ENCODE measurements around the gene NPHP4. TPM values are rescaled to one million over a fixed set of nuclear protein-coding genes. Genes with fewer than 3 reads are reported as not detected.

Gene NPHP4
- total RNA-seq, 1 experiment from 2014 or later = 18.8 TPM

DNA sequence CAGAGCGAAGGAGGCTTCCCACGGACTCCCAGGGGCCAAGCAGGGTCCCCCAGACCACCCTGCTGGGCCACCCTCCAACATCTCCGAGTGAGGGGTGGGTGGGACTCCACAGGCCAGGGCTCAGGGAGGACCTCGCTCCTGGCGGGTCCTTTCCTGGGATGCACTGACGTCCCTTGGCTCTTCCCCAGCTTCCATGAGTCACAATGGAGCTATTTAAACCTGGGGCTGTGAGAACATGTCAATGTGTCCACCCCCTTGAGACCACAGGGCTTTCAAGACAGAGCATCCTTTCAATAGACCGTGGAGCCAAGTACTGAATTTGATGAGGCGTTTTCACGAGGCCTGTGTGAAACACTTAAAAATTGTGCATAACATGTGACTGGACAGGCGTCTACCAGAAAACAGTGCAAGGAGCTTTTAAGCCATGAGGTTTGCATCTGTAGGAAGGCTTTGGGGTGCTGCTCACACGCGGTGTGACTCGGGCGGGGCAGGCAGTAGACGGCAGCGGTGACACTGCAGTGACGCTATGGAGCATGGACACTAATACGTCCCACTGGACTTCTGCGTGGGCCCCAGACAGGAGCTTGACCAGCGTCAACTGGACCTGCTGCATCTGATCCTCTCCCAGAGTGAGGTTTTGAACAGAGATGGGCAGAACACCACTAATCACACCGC, 24.1 kb upstream of the NPHP4 start:
- Histone ChIP-seq H3K79me2 (ENCODE audit: low read length) (no peaks in the 10 kb centered on the region), H3K4me1 (ENCODE audit: insufficient read depth, low read length) (peaks cover 3% of the 10 kb centered on the region), H3K4me2 (ENCODE audit: low read length) (no peak overlapping the region), H2AFZ (ENCODE audit: low read length) (no peak overlapping the region), H3K36me3 (ENCODE audit: low read depth, low read length) (no peaks in the 10 kb centered on the region), H3K4me3 (ENCODE audit: low read length) (no peak overlapping the region), H3K27me3 (ENCODE audit: low read length) (no peaks in the 10 kb centered on the region), H3K27ac (ENCODE audit: low read length) (no peak overlapping the region), H3F3A (ENCODE audit: low read length, unreplicated experiment) (no peaks in the 10 kb centered on the region), H3K9me2 (replicated peaks; ENCODE audit: low read length) (no peaks in the 10 kb centered on the region), H3K9me3 (ENCODE audit: low read length) (no peaks in the 10 kb centered on the region), H4K20me1 (ENCODE audit: low read length) (no peaks in the 10 kb centered on the region), H3K9ac (ENCODE audit: low read length) (no peak overlapping the region)
- DNase-seq (peak; percentile 82), ATAC-seq (peak; percentile 83)
- intact Hi-C loops (cut with micrococcal nuclease) = no loop called here
- ChIA-PET CTCF (no interaction called here), POLR2A (ENCODE audit: unreplicated experiment) (no interaction called here)
- BruUV-seq (replicated peaks) = no TSS peak
- TF ChIP-seq EZH2phosphoT487 (IDR thresholded peaks at IDR 0.05; ENCODE audit: borderline replicate concordance, low read length) = no peak
- no peak for TF ChIP-seq CTCF (conservative IDR thresholded peaks at IDR 0.05; ENCODE audit: low read depth, low read length)
- no peak for TF ChIP-seq EZH2 (IDR thresholded peaks at IDR 0.05; ENCODE audit: low read length, unreplicated experiment)

DNA sequence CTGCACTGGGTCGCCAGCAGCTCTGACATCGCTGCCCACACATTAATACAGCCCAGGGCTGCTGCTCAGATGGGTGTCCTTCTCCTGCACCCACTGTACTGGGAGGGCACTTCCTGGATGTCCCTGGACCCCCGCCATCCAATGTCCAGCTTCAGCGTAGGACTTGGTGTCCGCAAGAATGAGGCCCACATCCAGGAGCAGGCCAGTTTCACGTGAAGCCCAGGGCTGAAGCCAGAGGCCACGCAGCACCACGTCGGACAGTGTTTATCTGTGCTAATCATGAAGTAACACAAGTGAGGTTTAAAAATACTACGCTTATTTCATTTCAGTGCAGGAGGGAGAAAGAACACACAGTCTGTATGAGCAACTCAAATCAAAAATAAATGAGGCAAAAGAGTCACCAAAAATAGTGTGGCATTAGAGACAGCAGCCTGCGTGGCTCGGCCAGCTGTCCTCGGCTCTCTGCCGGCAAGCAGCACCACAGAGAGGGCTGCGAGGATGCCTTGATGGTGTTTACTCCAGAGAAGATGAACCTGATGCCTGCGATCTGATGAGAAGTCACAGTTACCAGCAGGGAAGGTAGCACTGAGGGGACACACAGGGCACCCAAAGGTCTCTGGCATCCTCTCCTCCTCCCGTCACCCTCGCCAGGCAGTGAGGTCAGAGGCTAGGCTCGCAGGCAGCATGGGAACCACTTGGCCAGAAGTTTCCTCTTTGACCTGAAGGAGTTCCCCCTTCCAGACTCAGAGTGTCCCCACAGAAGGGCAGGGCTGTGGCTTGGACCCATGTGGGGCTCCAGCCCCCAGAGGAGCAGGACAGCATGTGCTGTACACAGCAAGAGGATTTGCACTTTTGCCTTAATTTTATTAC, 22.1 kb upstream of the NPHP4 start:
- no peaks in the 10 kb centered on the region for H3K27me3 ChIP-seq (ENCODE audit: low read length)
- H3K4me1 ChIP-seq (ENCODE audit: insufficient read depth, low read length) = peaks cover 3% of the 10 kb centered on the region
- H3K9me3 ChIP-seq (ENCODE audit: low read length) = no peaks in the 10 kb centered on the region
- no peaks in the 10 kb centered on the region for H3K36me3 ChIP-seq (ENCODE audit: low read depth, low read length)
- no peak overlapping the region for H3K27ac ChIP-seq (ENCODE audit: low read length)
- ChIA-PET POLR2A (ENCODE audit: unreplicated experiment) (no interaction called here), CTCF (no interaction called here)
- H3K4me3 ChIP-seq (ENCODE audit: low read length) = no peak overlapping the region
- DNase-seq = no peak
- no peak for ATAC-seq
- no peak for TF ChIP-seq EZH2 (IDR thresholded peaks at IDR 0.05; ENCODE audit: low read length, unreplicated experiment)
- TF ChIP-seq CTCF (conservative IDR thresholded peaks at IDR 0.05; ENCODE audit: low read depth, low read length) = no peak
- no peak for TF ChIP-seq EZH2phosphoT487 (IDR thresholded peaks at IDR 0.05; ENCODE audit: borderline replicate concordance, low read length)
- no peak overlapping the region for H3K9ac ChIP-seq (ENCODE audit: low read length)
- no peak overlapping the region for H2AFZ ChIP-seq (ENCODE audit: low read length)
- no peaks in the 10 kb centered on the region for H3K79me2 ChIP-seq (ENCODE audit: low read length)
- BruUV-seq (replicated peaks) = no TSS peak
- no peaks in the 10 kb centered on the region for H3F3A ChIP-seq (ENCODE audit: low read length, unreplicated experiment)
- no peak overlapping the region for H3K4me2 ChIP-seq (ENCODE audit: low read length)
- intact Hi-C loops (cut with micrococcal nuclease) = no loop called here
- H4K20me1 ChIP-seq (ENCODE audit: low read length) = no peaks in the 10 kb centered on the region
- no peaks in the 10 kb centered on the region for H3K9me2 ChIP-seq (replicated peaks; ENCODE audit: low read length)

GRCh38 chr1:6013491-6013890, 21.3 kb upstream of the NPHP4 start:
- DNase-seq (no peak), ATAC-seq (no peak)
- Histone ChIP-seq H3K9me2 (replicated peaks; ENCODE audit: low read length) (no peaks in the 10 kb centered on the region), H3K27me3 (ENCODE audit: low read length) (no peaks in the 10 kb centered on the region), H4K20me1 (ENCODE audit: low read length) (no peaks in the 10 kb centered on the region), H3F3A (ENCODE audit: low read length, unreplicated experiment) (no peaks in the 10 kb centered on the region), H3K4me2 (ENCODE audit: low read length) (no peak overlapping the region), H3K9ac (ENCODE audit: low read length) (no peak overlapping the region), H3K4me3 (ENCODE audit: low read length) (no peak overlapping the region), H3K36me3 (ENCODE audit: low read depth, low read length) (no peaks in the 10 kb centered on the region), H3K4me1 (ENCODE audit: insufficient read depth, low read length) (peaks cover 3% of the 10 kb centered on the region), H3K79me2 (ENCODE audit: low read length) (no peaks in the 10 kb centered on the region), H2AFZ (ENCODE audit: low read length) (no peak overlapping the region), H3K27ac (ENCODE audit: low read length) (no peak overlapping the region), H3K9me3 (ENCODE audit: low read length) (no peaks in the 10 kb centered on the region)
- intact Hi-C loops (cut with micrococcal nuclease) = no loop called here
- BruUV-seq (replicated peaks) = no TSS peak
- POLR2A ChIA-PET (ENCODE audit: unreplicated experiment) = no interaction called here
- CTCF ChIA-PET = no interaction called here
- TF ChIP-seq CTCF (conservative IDR thresholded peaks at IDR 0.05; ENCODE audit: low read depth, low read length) = no peak
- no peak for TF ChIP-seq EZH2 (IDR thresholded peaks at IDR 0.05; ENCODE audit: low read length, unreplicated experiment)
- no peak for TF ChIP-seq EZH2phosphoT487 (IDR thresholded peaks at IDR 0.05; ENCODE audit: borderline replicate concordance, low read length)
